SK-N-SH treated with all-trans-retinoic acid at 6 μM for 48 hours (cell line): ENCODE data around the gene PIK3R4.
A peak's percentile ranks its signal among the peaks of the same experiment; 100 is the strongest.

Experiments
- ATAC-seq: fragments of 200-7000 bp; cut with Tn5 transposase; 3 replicates; pipeline ENCODE4 v1.9.1; 2020; ENCODE audit warnings: mild to moderate bottlenecking, moderate library complexity
- BACH2 ChIP-seq: fragments of 250-450 bp; sonication (Bioruptor Pico); IDR thresholded peaks from 2 replicates; pipeline ENCODE4 v1.9.0; 2021; ENCODE audit warnings: mild to moderate bottlenecking, borderline replicate concordance
- ESRRG ChIP-seq: fragments of 250-450 bp; sonication (Bioruptor Pico); IDR thresholded peaks from 2 replicates; pipeline ENCODE4 v1.6.1; 2021; ENCODE audit warnings: mild to moderate bottlenecking
- GLIS3 ChIP-seq: fragments of 250-450 bp; sonication (Bioruptor Pico); IDR thresholded peaks from 2 replicates; pipeline ENCODE4 v1.5.0; 2020; ENCODE audit warnings: mild to moderate bottlenecking, moderate library complexity
- SNAI2 ChIP-seq: fragments of 250-450 bp; sonication (Bioruptor Pico); IDR thresholded peaks from 2 replicates; pipeline ENCODE4 v1.5.0; 2020; ENCODE audit warnings: mild to moderate bottlenecking, moderate library complexity
- TCF4 ChIP-seq: fragments of 250-450 bp; sonication (Bioruptor Pico); IDR thresholded peaks from 2 replicates; pipeline ENCODE4 v1.8.0; 2021; ENCODE audit warnings: mild to moderate bottlenecking, moderate library complexity, borderline replicate concordance
- TOX ChIP-seq: fragments of 250-450 bp; sonication (Bioruptor Pico); IDR thresholded peaks from 2 replicates; pipeline ENCODE4 v1.8.0; 2021; ENCODE audit warnings: mild to moderate bottlenecking, moderate library complexity, borderline replicate concordance
- ZC3H10 ChIP-seq: fragments of 250-450 bp; sonication (Bioruptor Pico); IDR thresholded peaks from 2 replicates; pipeline ENCODE4 v1.5.1; 2021; ENCODE audit warnings: mild to moderate bottlenecking, moderate library complexity
- ZFP30 ChIP-seq: fragments of 450-650 bp; formaldehyde crosslinking; IDR thresholded peaks from 2 replicates; pipeline ENCODE4 v1.5.0; 2022; ENCODE audit warnings: mild to moderate bottlenecking, moderate library complexity
- ZNF565 ChIP-seq: fragments of 450-650 bp; formaldehyde crosslinking; conservative IDR thresholded peaks from 2 replicates; pipeline ENCODE4 v1.5.0; 2020; ENCODE audit warnings: low read depth, mild to moderate bottlenecking, moderate library complexity
- ZNF70 ChIP-seq: fragments of 450-650 bp; formaldehyde crosslinking; IDR thresholded peaks from 2 replicates; pipeline ENCODE4 v1.5.0; 2020; ENCODE audit warnings: mild to moderate bottlenecking, moderate library complexity
- TF ChIP-seq, protein P1 (sequence below): fragments of 250-450 bp; sonication (Bioruptor Pico); IDR thresholded peaks from 2 replicates; pipeline ENCODE4 v1.5.0; 2020; ENCODE audit warnings: mild to moderate bottlenecking, moderate library complexity
- TF ChIP-seq, protein P2 (sequence below): fragments of 250-450 bp; sonication (Bioruptor Pico); IDR thresholded peaks from 2 replicates; pipeline ENCODE4 v1.8.0; 2021; ENCODE audit warnings: low read depth, mild to moderate bottlenecking, moderate library complexity, borderline replicate concordance

PIK3R4 gene

GRCh38 chr3:130636480-130637234 lies 110.0 kb downstream of the PIK3R4 start:
- TF ChIP-seq ESRRG (CRISPR knock-in tag) (no peak), SNAI2 (no peak), BACH2 (CRISPR knock-in tag) (no peak), ZNF70 (CRISPR knock-in tag) (no peak), TOX (CRISPR knock-in tag) (no peak), TCF4 (CRISPR knock-in tag) (no peak), ZFP30 (no peak)
- TF ChIP-seq, protein P1, sequence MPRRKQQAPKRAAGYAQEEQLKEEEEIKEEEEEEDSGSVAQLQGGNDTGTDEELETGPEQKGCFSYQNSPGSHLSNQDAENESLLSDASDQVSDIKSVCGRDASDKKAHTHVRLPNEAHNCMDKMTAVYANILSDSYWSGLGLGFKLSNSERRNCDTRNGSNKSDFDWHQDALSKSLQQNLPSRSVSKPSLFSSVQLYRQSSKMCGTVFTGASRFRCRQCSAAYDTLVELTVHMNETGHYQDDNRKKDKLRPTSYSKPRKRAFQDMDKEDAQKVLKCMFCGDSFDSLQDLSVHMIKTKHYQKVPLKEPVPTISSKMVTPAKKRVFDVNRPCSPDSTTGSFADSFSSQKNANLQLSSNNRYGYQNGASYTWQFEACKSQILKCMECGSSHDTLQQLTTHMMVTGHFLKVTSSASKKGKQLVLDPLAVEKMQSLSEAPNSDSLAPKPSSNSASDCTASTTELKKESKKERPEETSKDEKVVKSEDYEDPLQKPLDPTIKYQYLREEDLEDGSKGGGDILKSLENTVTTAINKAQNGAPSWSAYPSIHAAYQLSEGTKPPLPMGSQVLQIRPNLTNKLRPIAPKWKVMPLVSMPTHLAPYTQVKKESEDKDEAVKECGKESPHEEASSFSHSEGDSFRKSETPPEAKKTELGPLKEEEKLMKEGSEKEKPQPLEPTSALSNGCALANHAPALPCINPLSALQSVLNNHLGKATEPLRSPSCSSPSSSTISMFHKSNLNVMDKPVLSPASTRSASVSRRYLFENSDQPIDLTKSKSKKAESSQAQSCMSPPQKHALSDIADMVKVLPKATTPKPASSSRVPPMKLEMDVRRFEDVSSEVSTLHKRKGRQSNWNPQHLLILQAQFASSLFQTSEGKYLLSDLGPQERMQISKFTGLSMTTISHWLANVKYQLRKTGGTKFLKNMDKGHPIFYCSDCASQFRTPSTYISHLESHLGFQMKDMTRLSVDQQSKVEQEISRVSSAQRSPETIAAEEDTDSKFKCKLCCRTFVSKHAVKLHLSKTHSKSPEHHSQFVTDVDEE (CRISPR knock-in tag), result no peak
- TF ChIP-seq, all 23 proteins: peak for 0
- no peak for ATAC-seq

GRCh38 chr3:130635978-130636377 lies 110.7 kb downstream of the PIK3R4 start:
- TF ChIP-seq ZNF70 (CRISPR knock-in tag), result peak; percentile 90
- TF ChIP-seq SNAI2, result no peak
- TF ChIP-seq, all 23 proteins: peak for 1
- ATAC-seq, result no peak

GRCh38 chr3:130635285-130635684 lies 111.3 kb downstream of the PIK3R4 start:
- no peak for ATAC-seq
- no peak for TF ChIP-seq GLIS3 (CRISPR knock-in tag)
- no peak for TF ChIP-seq TOX (CRISPR knock-in tag)
- no peak for TF ChIP-seq TCF4 (CRISPR knock-in tag)
- TF ChIP-seq BACH2 (CRISPR knock-in tag), result no peak
- no peak for TF ChIP-seq ZC3H10 (CRISPR knock-in tag)
- TF ChIP-seq ZNF565 (CRISPR knock-in tag), result no peak
- TF ChIP-seq ESRRG (CRISPR knock-in tag), result no peak
- TF ChIP-seq SNAI2, result no peak
- TF ChIP-seq, protein P2, sequence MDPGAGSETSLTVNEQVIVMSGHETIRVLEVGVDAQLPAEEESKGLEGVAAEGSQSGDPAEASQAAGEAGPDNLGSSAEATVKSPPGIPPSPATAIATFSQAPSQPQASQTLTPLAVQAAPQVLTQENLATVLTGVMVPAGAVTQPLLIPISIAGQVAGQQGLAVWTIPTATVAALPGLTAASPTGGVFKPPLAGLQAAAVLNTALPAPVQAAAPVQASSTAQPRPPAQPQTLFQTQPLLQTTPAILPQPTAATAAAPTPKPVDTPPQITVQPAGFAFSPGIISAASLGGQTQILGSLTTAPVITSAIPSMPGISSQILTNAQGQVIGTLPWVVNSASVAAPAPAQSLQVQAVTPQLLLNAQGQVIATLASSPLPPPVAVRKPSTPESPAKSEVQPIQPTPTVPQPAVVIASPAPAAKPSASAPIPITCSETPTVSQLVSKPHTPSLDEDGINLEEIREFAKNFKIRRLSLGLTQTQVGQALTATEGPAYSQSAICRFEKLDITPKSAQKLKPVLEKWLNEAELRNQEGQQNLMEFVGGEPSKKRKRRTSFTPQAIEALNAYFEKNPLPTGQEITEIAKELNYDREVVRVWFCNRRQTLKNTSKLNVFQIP (CRISPR knock-in tag), result no peak
